CD14-positive monocyte (primary cell): ENCODE results near the gene DDX60. TPM values are rescaled to one million over a fixed set of nuclear protein-coding genes. Genes with fewer than 3 reads are reported as not detected.

Experiments used
- DNase-seq, 3 donors: peaks; one replicate each; pipeline ENCODE4 v3.0.0-alpha.2; 2011 to 2022
- H2AFZ ChIP-seq: 2 replicates; pipeline ENCODE4 v1.6.0; 2012; ENCODE audit warnings: mild to moderate bottlenecking, low read depth, low read length, inconsistent platforms; ENCODE audit not compliant: insufficient read depth, poor library complexity, severe bottlenecking
- H3K27ac ChIP-seq, 2 donors: 1 replicate in 1 of 2; 2 replicates in 1 of 2; pipeline ENCODE4 v1.5.1; 2012 to 2013; ENCODE audit warnings: low read length in 2 of 2, control low read depth in 1 of 2, inconsistent platforms in 1 of 2, low read depth in 1 of 2, mild to moderate bottlenecking in 1 of 2
- H3K27me3 ChIP-seq, 2 donors: one replicate each; pipeline versions ENCODE4 v1.6.0 to v1.6.1; 2011 to 2013; ENCODE audit warnings: low read length in 2 of 2; ENCODE audit not compliant: control insufficient read depth in 2 of 2, insufficient read depth in 2 of 2
- H3K36me3 ChIP-seq, 2 donors: replicated peaks in 1 of 2; 1 replicate in 1 of 2; 2 replicates in 1 of 2; pipeline versions ENCODE4 v1.5.1 to v1.6.1; 2012 to 2013; ENCODE audit warnings: low read length in 2 of 2, control low read depth in 1 of 2, inconsistent platforms in 1 of 2, mild to moderate bottlenecking in 1 of 2; ENCODE audit not compliant: insufficient read depth in 2 of 2, control insufficient read depth in 1 of 2
- H3K4me1 ChIP-seq, 2 donors: 1 replicate in 1 of 2; 2 replicates in 1 of 2; pipeline versions ENCODE4 v1.5.1 to v1.6.1; 2012 to 2013; ENCODE audit warnings: low read length in 2 of 2, control low read depth in 1 of 2, inconsistent platforms in 1 of 2, mild to moderate bottlenecking in 1 of 2, moderate library complexity in 1 of 2; ENCODE audit not compliant: insufficient read depth in 2 of 2, control insufficient read depth in 1 of 2
- H3K4me2 ChIP-seq: replicated peaks from 2 replicates; pipeline ENCODE3; 2012; ENCODE audit warnings: low read length, moderate library complexity, mild to moderate bottlenecking; ENCODE audit not compliant: poor library complexity, severe bottlenecking; ENCODE audit errors: extremely low read depth
- H3K4me3 ChIP-seq, 3 experiments: fragments of 200-600 bp in 1 of 3; sonication (generic) in 1 of 3; replicated peaks in 1 of 3; 1 replicate in 2 of 3; 2 replicates in 1 of 3; pipeline ENCODE4 v1.5.1; 2011 to 2013; ENCODE audit warnings: low read length in 3 of 3, mild to moderate bottlenecking in 3 of 3, control low read depth in 2 of 3, low read depth in 2 of 3, inconsistent platforms in 1 of 3, moderate library complexity in 1 of 3
- H3K79me2 ChIP-seq: 2 replicates; pipeline ENCODE4 v1.6.0; 2012; ENCODE audit warnings: mild to moderate bottlenecking, control low read depth, inconsistent platforms, low read length, moderate library complexity; ENCODE audit not compliant: insufficient read depth
- H3K9ac ChIP-seq: 2 replicates; pipeline ENCODE4 v1.6.0; 2017; ENCODE audit warnings: low read length, mild to moderate bottlenecking; ENCODE audit not compliant: insufficient read depth, poor library complexity, severe bottlenecking
- H3K9me3 ChIP-seq, 2 donors: replicated peaks in 1 of 2; 1 replicate in 1 of 2; 2 replicates in 1 of 2; pipeline versions ENCODE4 v1.5.1 to v1.6.1; 2012 to 2013; ENCODE audit warnings: low read length in 2 of 2, control low read depth in 1 of 2; ENCODE audit not compliant: control insufficient read depth in 1 of 2, insufficient read depth in 1 of 2
- H4K20me1 ChIP-seq: 2 replicates; pipeline ENCODE4 v1.6.0; 2012; ENCODE audit warnings: mild to moderate bottlenecking, low read length, control low read depth, moderate library complexity; ENCODE audit not compliant: insufficient read depth
- H3K27ac Mint-ChIP-seq, 7 donors: one replicate each; pipeline ENCODE4 v1.8.0; 2020; ENCODE audit warnings: mild to moderate bottlenecking in 7 of 7, mixed read lengths in 7 of 7, moderate library complexity in 6 of 7, inconsistent platforms in 2 of 7
- H3K27me3 Mint-ChIP-seq, 3 donors: one replicate each; pipeline ENCODE4 v1.8.0; 2021 to 2022; ENCODE audit warnings: low read depth in 3 of 3, mild to moderate bottlenecking in 3 of 3, mixed read lengths in 3 of 3, moderate library complexity in 3 of 3, inconsistent platforms in 1 of 3
- H3K36me3 Mint-ChIP-seq, 2 donors: one replicate each; pipeline ENCODE4 v1.8.0; 2020; ENCODE audit warnings: mixed read lengths in 2 of 2, inconsistent platforms in 1 of 2, mild to moderate bottlenecking in 1 of 2
- H3K4me1 Mint-ChIP-seq: one replicate; pipeline ENCODE4 v1.8.0; 2020; ENCODE audit warnings: mild to moderate bottlenecking, mixed read lengths
- H3K4me3 Mint-ChIP-seq, 2 donors: one replicate each; pipeline ENCODE4 v1.8.0; 2020; ENCODE audit warnings: mild to moderate bottlenecking in 2 of 2, mixed read lengths in 2 of 2, moderate library complexity in 1 of 2
- H3K9me3 Mint-ChIP-seq, 7 donors: one replicate each; pipeline ENCODE4 v1.8.0; 2020 to 2022; ENCODE audit warnings: mixed read lengths in 7 of 7, mild to moderate bottlenecking in 6 of 7, moderate library complexity in 6 of 7, inconsistent platforms in 2 of 7
- WGBS: methylation state at CpG from one replicate; pipeline ENCODE4 v1.1.5; 2013; ENCODE audit warnings: missing lambda C conversion rate; ENCODE audit not compliant: insufficient coverage; 5-methylcytosine and 5-hydroxymethylcytosine counted together
- intact Hi-C, 2 donors: fragments of 100-400 bp; cut with micrococcal nuclease; formaldehyde crosslinking; loops; one replicate each; pipeline versions ENCODE4 v1.15.0 to v1.15.1; 2023
- polyA plus RNA-seq, 3 donors: library from polyadenylated mRNA; depleted of rRNA in 1 of 3; unstranded in 2 of 3; stranded (reverse) in 1 of 3; fragments of 300-500 nt in 2 of 3; fragments of >200 nt in 1 of 3; fragmentation: Illumina TruSeq in 2 of 3; gene quantifications; 1 replicate in 2 of 3; 2 replicates in 1 of 3; pipeline ENCODE4 v1.2.3, GENCODE V29; 2012 to 2021
- TF ChIP-seq, protein P1 (sequence below): fragments of 200-600 bp; IDR thresholded peaks from one replicate; pipeline ENCODE4 v1.8.0; 2022; ENCODE audit warnings: antibody characterized with exemption, mild to moderate bottlenecking

Gene DDX60
- polyA plus RNA-seq, 3 donors, result 7.0 to 12.2 (median 8.6) TPM

DNA sequence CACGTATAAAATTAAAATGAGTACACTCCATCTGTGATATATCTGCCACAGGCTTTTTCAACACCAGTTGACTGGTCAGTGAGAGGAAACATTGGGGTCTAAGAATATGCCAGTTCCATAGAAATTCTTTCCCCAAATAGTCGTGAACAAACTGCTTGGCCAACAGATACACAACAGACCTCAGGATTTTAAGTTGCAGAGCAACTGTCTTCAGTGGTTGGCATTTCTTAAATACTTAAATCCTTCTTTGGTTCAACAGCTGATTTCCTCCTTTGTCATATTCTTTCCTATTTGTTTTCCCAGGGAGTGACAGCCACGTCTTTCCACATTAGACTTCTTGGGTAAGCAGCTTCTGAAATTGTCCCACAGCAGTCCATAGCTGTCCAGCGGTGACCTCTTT is 7.0 kb upstream of the DDX60 start:
- no peaks in the 10 kb centered on the region for H3K4me1 ChIP-seq
- TF ChIP-seq, protein P1, sequence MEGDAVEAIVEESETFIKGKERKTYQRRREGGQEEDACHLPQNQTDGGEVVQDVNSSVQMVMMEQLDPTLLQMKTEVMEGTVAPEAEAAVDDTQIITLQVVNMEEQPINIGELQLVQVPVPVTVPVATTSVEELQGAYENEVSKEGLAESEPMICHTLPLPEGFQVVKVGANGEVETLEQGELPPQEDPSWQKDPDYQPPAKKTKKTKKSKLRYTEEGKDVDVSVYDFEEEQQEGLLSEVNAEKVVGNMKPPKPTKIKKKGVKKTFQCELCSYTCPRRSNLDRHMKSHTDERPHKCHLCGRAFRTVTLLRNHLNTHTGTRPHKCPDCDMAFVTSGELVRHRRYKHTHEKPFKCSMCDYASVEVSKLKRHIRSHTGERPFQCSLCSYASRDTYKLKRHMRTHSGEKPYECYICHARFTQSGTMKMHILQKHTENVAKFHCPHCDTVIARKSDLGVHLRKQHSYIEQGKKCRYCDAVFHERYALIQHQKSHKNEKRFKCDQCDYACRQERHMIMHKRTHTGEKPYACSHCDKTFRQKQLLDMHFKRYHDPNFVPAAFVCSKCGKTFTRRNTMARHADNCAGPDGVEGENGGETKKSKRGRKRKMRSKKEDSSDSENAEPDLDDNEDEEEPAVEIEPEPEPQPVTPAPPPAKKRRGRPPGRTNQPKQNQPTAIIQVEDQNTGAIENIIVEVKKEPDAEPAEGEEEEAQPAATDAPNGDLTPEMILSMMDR, result no peak
- no peaks in the 10 kb centered on the region for H3K4me1 Mint-ChIP-seq
- no peak overlapping the region for H3K27ac Mint-ChIP-seq
- no peak overlapping the region for H3K9ac ChIP-seq
- intact Hi-C loops, result no loop called here
- peaks cover 0 to 8% (median 6%) of the 10 kb centered on the region in 7 donors for H3K9me3 Mint-ChIP-seq
- no peaks in the 10 kb centered on the region for H3K27me3 Mint-ChIP-seq
- DNase-seq, result no peak
- no peak overlapping the region for H2AFZ ChIP-seq
- no peak overlapping the region for H3K27ac ChIP-seq
- no peaks in the 10 kb centered on the region for H3K79me2 ChIP-seq
- H3K4me3 ChIP-seq, result no peak overlapping the region
- 90% methylated on average over 2 of the region's 4 CpGs for WGBS
- H3K27me3 ChIP-seq, result no peaks in the 10 kb centered on the region
- no peaks in the 10 kb centered on the region for H4K20me1 ChIP-seq
- peaks cover 0 to 2% of the 10 kb centered on the region in 2 donors for H3K36me3 Mint-ChIP-seq
- H3K9me3 ChIP-seq, result no peaks in the 10 kb centered on the region
- H3K4me2 ChIP-seq, result no peak overlapping the region
- no peaks in the 10 kb centered on the region for H3K36me3 ChIP-seq
- H3K4me3 Mint-ChIP-seq, result no peak overlapping the region

GRCh38 chr4:168321006-168321405 is 2.5 kb upstream of the DDX60 start:
- Mint-ChIP-seq H3K9me3 (no peaks in the 10 kb centered on the region), H3K4me3 (no peak overlapping the region), H3K27ac (no peak overlapping the region), H3K36me3 (no peaks in the 10 kb centered on the region), H3K27me3 (no peaks in the 10 kb centered on the region), H3K4me1 (peaks cover 20% of the 10 kb centered on the region)
- no peaks in the 10 kb centered on the region for H4K20me1 ChIP-seq
- DNase-seq, result no peak
- H3K79me2 ChIP-seq, result peaks cover 4% of the 10 kb centered on the region
- H3K27ac ChIP-seq, result no peak overlapping the region
- H3K4me3 ChIP-seq, result no peak overlapping the region
- intact Hi-C loops, result no loop called here
- H3K9me3 ChIP-seq, result no peaks in the 10 kb centered on the region
- WGBS, result 92% methylated on average over 3 of the region's 3 CpGs
- TF ChIP-seq, protein P1, result no peak
- H3K4me2 ChIP-seq, result no peak overlapping the region
- H3K36me3 ChIP-seq, result no peaks in the 10 kb centered on the region
- H3K27me3 ChIP-seq, result no peaks in the 10 kb centered on the region
- H3K4me1 ChIP-seq, result peaks cover 9 to 12% of the 10 kb centered on the region in 2 donors
- H3K9ac ChIP-seq, result no peak overlapping the region
- no peak overlapping the region for H2AFZ ChIP-seq
